GM19397 (cell line): ENCODE results near the gene CTXND2.

Experiments
- ATAC-seq: cut with Tn5 transposase; IDR thresholded peaks from one replicate; pipeline ENCODE4 v1.9.1; 2021; ENCODE audit warnings: mild to moderate bottlenecking, moderate library complexity; ENCODE audit not compliant: unreplicated experiment

The CTXND2 gene

DNA sequence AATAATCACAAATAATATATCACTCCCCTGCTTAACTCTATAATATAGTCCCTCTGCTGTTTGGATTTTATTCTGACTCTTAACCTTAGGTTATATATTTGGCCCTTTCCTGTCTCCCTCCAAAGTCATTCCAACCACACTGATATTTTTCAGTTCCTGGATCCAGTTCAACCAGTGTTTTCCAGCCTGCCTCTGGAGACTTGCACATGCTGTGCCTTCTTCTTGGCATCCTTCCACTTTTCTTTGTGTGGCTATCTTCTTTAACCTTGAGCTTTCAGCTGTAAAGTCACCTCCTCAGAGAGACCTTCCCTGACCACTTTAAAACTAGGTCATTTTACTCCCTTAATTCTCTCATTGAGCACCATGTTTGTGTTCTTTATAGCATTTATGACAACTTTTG lies 68.3 kb downstream of the CTXND2 start:
- ATAC-seq: no peak

DNA sequence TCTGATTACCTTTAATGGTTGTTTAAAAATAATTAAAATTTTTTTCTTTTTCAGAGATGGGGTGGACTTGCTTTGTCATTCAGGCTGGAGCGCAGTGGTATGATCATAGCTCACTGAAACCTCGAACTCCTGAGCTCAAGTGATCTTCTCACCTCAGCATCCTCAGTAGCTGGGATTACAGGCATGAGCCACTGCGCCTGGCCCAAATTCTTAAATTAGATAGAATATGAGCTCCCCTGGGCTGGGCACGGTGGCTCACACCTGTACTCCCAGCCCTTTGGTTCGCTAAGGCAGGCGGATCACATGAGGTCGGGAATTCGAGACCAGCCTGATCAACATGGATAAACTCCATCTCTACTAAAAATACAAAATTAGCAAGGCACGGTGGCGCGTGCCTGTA lies 70.7 kb downstream of the CTXND2 start:
- no peak for ATAC-seq

DNA sequence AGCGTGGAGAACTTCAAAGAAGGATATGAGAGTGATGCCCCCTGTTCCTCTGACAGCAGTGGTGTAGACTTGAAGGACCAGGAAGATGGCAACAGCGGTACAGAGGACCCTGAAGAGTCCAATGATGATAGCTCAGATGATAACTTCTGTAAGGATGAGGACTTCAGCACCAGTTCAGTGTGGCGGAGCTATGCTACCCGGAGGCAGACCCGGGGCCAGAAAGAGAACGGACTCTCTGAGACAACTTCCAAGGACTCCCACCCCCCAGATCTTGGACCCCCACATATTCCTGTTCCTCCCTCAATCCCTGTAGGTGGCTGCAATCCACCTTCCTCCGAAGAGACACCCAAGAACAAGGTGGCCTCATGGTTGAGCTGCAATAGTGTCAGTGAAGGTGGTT lies 73.7 kb downstream of the CTXND2 start:
- ATAC-seq: no peak

DNA sequence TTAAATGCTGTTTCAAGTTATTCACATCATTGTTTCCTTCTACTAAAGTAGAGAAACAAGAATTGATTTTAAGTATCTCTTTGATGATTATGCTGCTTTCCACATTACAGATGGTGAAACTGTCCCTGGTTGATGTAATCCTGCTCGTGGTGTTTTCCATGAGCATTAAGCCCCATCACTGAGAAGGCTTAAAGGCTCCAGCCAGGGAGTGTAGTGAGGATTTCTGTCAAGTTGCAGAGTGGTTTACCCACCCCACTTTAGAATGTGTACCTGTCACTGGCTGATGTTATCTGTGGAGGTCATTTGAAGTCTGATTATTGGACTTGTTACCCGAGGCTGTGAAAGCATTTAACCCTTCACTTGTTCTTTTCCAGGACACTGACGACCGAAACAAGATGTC lies 74.8 kb downstream of the CTXND2 start:
- ATAC-seq: no peak
